Psoas muscle (tissue), 8 donors: ENCODE results near the gene CHTOP. TPM values are rescaled to one million over a fixed set of nuclear protein-coding genes. Genes with fewer than 3 reads are reported as not detected.

ENCODE experiments used
- ATAC-seq, 4 donors: fragments of 200-7000 bp; cut with Tn5 transposase; one replicate each; pipeline ENCODE4 v1.9.1; 2020; ENCODE audit warnings: moderate library complexity in 3 of 4, mild to moderate bottlenecking in 2 of 4
- DNase-seq, 2 donors: peaks; one replicate each; pipeline ENCODE4 v3.0.0-alpha.2; 2020
- H3K27ac ChIP-seq: fragments of 200-600 bp; one replicate; pipeline ENCODE4 v1.8.0; 2022
- H3K27me3 ChIP-seq, 3 donors: fragments of 200-600 bp in 1 of 3; one replicate each; pipeline versions ENCODE4 v1.6.1 to v1.8.0; 2013 to 2022; ENCODE audit warnings: low read length in 2 of 3, mild to moderate bottlenecking in 2 of 3, moderate library complexity in 1 of 3; ENCODE audit not compliant: insufficient read depth in 3 of 3
- H3K36me3 ChIP-seq, 2 donors: fragments of 200-600 bp in 1 of 2; one replicate each; pipeline versions ENCODE4 v1.6.1 to v1.8.0; 2013 to 2022; ENCODE audit warnings: low read depth in 1 of 2, mild to moderate bottlenecking in 1 of 2, moderate library complexity in 1 of 2; ENCODE audit not compliant: insufficient read depth in 1 of 2
- H3K4me1 ChIP-seq: fragments of 200-600 bp; one replicate; pipeline ENCODE4 v1.8.0; 2022
- H3K4me3 ChIP-seq: fragments of 200-600 bp; one replicate; pipeline ENCODE4 v1.8.0; 2022; ENCODE audit warnings: mild to moderate bottlenecking
- H3K9me3 ChIP-seq: fragments of 200-600 bp; one replicate; pipeline ENCODE4 v1.8.0; 2022
- WGBS, 3 donors: extraction: QIAGEN DNeasy Blood & Tissue Kit; methylation state at CpG; one replicate each; pipeline versions ENCODE4 v1.1.6 to v1.1.7; 2013; 5-methylcytosine and 5-hydroxymethylcytosine counted together
- intact Hi-C, 2 donors: fragments of 100-400 bp; cut with DNase I; formaldehyde crosslinking; loops; one replicate each; pipeline versions ENCODE4 v1.11.0 to v1.14.2; 2022
- polyA plus RNA-seq, 3 donors: library from polyadenylated mRNA; stranded (reverse); fragments of 200-250 nt; gene quantifications; one replicate each; pipeline ENCODE4 v1.2.3, GENCODE V29; 2013
- total RNA-seq, 4 donors: library from RNA; stranded (reverse); fragmentation: NEBNext Ultra II Directional in 2 of 4; extraction: Animal tissue kit (Norgen Biotek cat#: 25700) in 2 of 4; gene quantifications; one replicate each; pipeline versions ENCODE4 v1.2.1 to v1.2.4, GENCODE V29; 2021 to 2023
- TF ChIP-seq, protein P1 (sequence below): fragments of 200-600 bp; IDR thresholded peaks from one replicate; pipeline ENCODE4 v1.8.0; 2022; ENCODE audit warnings: antibody characterized with exemption
- donor health status: healthy with polysubstance abuse.
- donor health status: DM: no; HTN: no; CAD: no; lungs with moderate emphysema.
- donor health status: Bipolar disorder and iron deficiency.
- donor health status: healthy.
- donor health status: DM: yes; HTN: yes; CAD: no.
- donor health status: DM: no; HTN: no; CAD: no.
- donor health status: DM: no; HTN: no; CAD: no.
- donor health status: DM: yes; HTN: yes; CAD: no.

Gene CHTOP
- total and polyA plus RNA-seq, 7 donors: 71.1 to 122 (median 87.7) TPM

DNA sequence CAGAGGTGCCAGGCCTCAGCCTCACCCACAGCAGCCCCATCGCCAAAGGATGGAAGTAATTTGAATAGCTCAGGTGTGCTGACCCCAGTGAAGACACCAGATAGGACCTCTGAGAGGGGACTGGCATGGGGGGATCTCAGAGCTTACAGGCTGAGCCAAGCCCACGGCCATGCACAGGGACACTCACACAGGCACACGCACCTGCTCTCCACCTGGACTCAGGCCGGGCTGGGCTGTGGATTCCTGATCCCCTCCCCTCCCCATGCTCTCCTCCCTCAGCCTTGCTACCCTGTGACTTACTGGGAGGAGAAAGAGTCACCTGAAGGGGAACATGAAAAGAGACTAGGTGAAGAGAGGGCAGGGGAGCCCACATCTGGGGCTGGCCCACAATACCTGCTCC lies 59.6 kb downstream of the CHTOP start:
- H3K4me1 ChIP-seq: no peaks in the 10 kb centered on the region
- 65 to 74% (median 68%) methylated on average over 4 of the region's 4 CpGs for WGBS, 3 donors
- no peak overlapping the region for H3K27ac ChIP-seq
- TF ChIP-seq, protein P1, sequence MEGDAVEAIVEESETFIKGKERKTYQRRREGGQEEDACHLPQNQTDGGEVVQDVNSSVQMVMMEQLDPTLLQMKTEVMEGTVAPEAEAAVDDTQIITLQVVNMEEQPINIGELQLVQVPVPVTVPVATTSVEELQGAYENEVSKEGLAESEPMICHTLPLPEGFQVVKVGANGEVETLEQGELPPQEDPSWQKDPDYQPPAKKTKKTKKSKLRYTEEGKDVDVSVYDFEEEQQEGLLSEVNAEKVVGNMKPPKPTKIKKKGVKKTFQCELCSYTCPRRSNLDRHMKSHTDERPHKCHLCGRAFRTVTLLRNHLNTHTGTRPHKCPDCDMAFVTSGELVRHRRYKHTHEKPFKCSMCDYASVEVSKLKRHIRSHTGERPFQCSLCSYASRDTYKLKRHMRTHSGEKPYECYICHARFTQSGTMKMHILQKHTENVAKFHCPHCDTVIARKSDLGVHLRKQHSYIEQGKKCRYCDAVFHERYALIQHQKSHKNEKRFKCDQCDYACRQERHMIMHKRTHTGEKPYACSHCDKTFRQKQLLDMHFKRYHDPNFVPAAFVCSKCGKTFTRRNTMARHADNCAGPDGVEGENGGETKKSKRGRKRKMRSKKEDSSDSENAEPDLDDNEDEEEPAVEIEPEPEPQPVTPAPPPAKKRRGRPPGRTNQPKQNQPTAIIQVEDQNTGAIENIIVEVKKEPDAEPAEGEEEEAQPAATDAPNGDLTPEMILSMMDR: no peak
- DNase-seq: no peak
- H3K4me3 ChIP-seq: no peak overlapping the region
- H3K27me3 ChIP-seq: no peaks in the 10 kb centered on the region
- H3K36me3 ChIP-seq: no peaks in the 10 kb centered on the region
- no peak for ATAC-seq
- intact Hi-C loops: no loop called here
- no peaks in the 10 kb centered on the region for H3K9me3 ChIP-seq

Other genes starting within 250 kb of the CHTOP start
- gene S100A8, start 243.0 kb upstream of the CHTOP start, total RNA-seq: 10 to 100 TPM; 26.0 to 57.0 (median 33.5) TPM
- gene S100A8, start 243.0 kb upstream of the CHTOP start, polyA plus RNA-seq: 10 to 100 TPM; 16.8 to 30.6 (median 25.2) TPM
- gene S100A7A, start 217.5 kb upstream of the CHTOP start, total RNA-seq: not detected
- not detected for gene S100A7A, start 217.5 kb upstream of the CHTOP start, polyA plus RNA-seq
- under 1 TPM in 1 of 4 donors, not detected in 3; 0.60 TPM for gene S100A7, start 173.4 kb upstream of the CHTOP start, total RNA-seq
- gene S100A7, start 173.4 kb upstream of the CHTOP start, polyA plus RNA-seq: not detected
- gene S100A6, start 98.1 kb upstream of the CHTOP start, total RNA-seq: 100 to 1,000 TPM in 3 of 4 donors, 10 to 100 TPM in 1; 78.5 to 420 (median 150) TPM
- 100 to 1,000 TPM; 295 to 506 (median 467) TPM for gene S100A6, start 98.1 kb upstream of the CHTOP start, polyA plus RNA-seq
- not detected for gene S100A5, start 93.1 kb upstream of the CHTOP start, total RNA-seq
- gene S100A5, start 93.1 kb upstream of the CHTOP start, polyA plus RNA-seq: not detected
- 10 to 100 TPM; 27.0 to 54.7 (median 47.3) TPM for gene S100A4, start 88.3 kb upstream of the CHTOP start, total RNA-seq
- 100 to 1,000 TPM in 1 of 3 donors, 10 to 100 TPM in 2; 75.2 to 155 (median 83.6) TPM for gene S100A4, start 88.3 kb upstream of the CHTOP start, polyA plus RNA-seq
- gene S100A3, start 84.8 kb upstream of the CHTOP start, total RNA-seq: 1 to 10 TPM in 2 of 4 donors, under 1 TPM in 2; 0.34 to 5.5 (median 0.86) TPM
- 1 to 10 TPM in 2 of 3 donors, under 1 TPM in 1; 0.77 to 6.6 (median 3.4) TPM for gene S100A3, start 84.8 kb upstream of the CHTOP start, polyA plus RNA-seq
- gene S100A2, start 68.2 kb upstream of the CHTOP start, total RNA-seq: 1 to 10 TPM in 3 of 4 donors, under 1 TPM in 1; 0.86 to 10.0 (median 1.1) TPM
- gene S100A2, start 68.2 kb upstream of the CHTOP start, polyA plus RNA-seq: 10 to 100 TPM in 1 of 3 donors, 1 to 10 TPM in 2; 1.1 to 15.4 (median 2.1) TPM
- 10 to 100 TPM; 23.3 to 57.2 (median 38.3) TPM for gene S100A16, start 20.9 kb upstream of the CHTOP start, total RNA-seq
- 100 to 1,000 TPM in 1 of 3 donors, 10 to 100 TPM in 2; 23.5 to 251 (median 38.1) TPM for gene S100A16, start 20.9 kb upstream of the CHTOP start, polyA plus RNA-seq
- under 1 TPM in 1 of 4 donors, not detected in 3; 0.22 TPM for gene S100A14, start 17.7 kb upstream of the CHTOP start, total RNA-seq
- under 1 TPM; 0.38 to 0.48 (median 0.39) TPM for gene S100A14, start 17.7 kb upstream of the CHTOP start, polyA plus RNA-seq
- 100 to 1,000 TPM in 2 of 4 donors, 10 to 100 TPM in 2; 72.4 to 199 (median 106) TPM for gene S100A13, start 6.6 kb upstream of the CHTOP start, total RNA-seq
- gene S100A13, start 6.6 kb upstream of the CHTOP start, polyA plus RNA-seq: 100 to 1,000 TPM in 2 of 3 donors, 10 to 100 TPM in 1; 79.6 to 159 (median 133) TPM
- gene S100A1, start 5.6 kb upstream of the CHTOP start, total RNA-seq: 1,000 to 10,000 TPM in 3 of 4 donors, 100 to 1,000 TPM in 1; 785 to 1,205 (median 1,028) TPM
- gene S100A1, start 5.6 kb upstream of the CHTOP start, polyA plus RNA-seq: 1,000 to 10,000 TPM in 1 of 3 donors, 100 to 1,000 TPM in 2; 370 to 1,423 (median 918) TPM
- 10 to 100 TPM; 53.9 to 72.0 (median 58.5) TPM for gene SNAPIN, start 24.6 kb downstream of the CHTOP start, total RNA-seq
- 100 to 1,000 TPM in 1 of 3 donors, 10 to 100 TPM in 2; 51.7 to 102 (median 60.4) TPM for gene SNAPIN, start 24.6 kb downstream of the CHTOP start, polyA plus RNA-seq
- gene ILF2, start 36.9 kb downstream of the CHTOP start, total RNA-seq: 100 to 1,000 TPM in 1 of 4 donors, 10 to 100 TPM in 3; 71.7 to 102 (median 98.2) TPM
- gene ILF2, start 36.9 kb downstream of the CHTOP start, polyA plus RNA-seq: 100 to 1,000 TPM in 2 of 3 donors, 10 to 100 TPM in 1; 82.4 to 158 (median 142) TPM
- 10 to 100 TPM in 2 of 4 donors, 1 to 10 TPM in 2; 7.0 to 11.1 (median 8.7) TPM for gene NPR1, start 44.6 kb downstream of the CHTOP start, total RNA-seq
- gene NPR1, start 44.6 kb downstream of the CHTOP start, polyA plus RNA-seq: 10 to 100 TPM in 1 of 3 donors, 1 to 10 TPM in 2; 4.5 to 10.4 (median 8.5) TPM
- 10 to 100 TPM; 17.8 to 29.0 (median 22.8) TPM for gene INTS3, start 94.0 kb downstream of the CHTOP start, total RNA-seq
- gene INTS3, start 94.0 kb downstream of the CHTOP start, polyA plus RNA-seq: 10 to 100 TPM; 11.3 to 24.3 (median 15.8) TPM
- 1 to 10 TPM; 3.5 to 7.5 (median 5.8) TPM for gene SLC27A3, start 141.3 kb downstream of the CHTOP start, total RNA-seq
- gene SLC27A3, start 141.3 kb downstream of the CHTOP start, polyA plus RNA-seq: 10 to 100 TPM in 1 of 3 donors, 1 to 10 TPM in 2; 4.6 to 15.6 (median 5.2) TPM